NB4 (cell line): ENCODE results near the gene AUTS2.

Source experiments
- CTCF ChIP-seq: IDR thresholded peaks from one replicate; pipeline ENCODE4 v1.5.1; 2012; ENCODE audit warnings: low read depth, low read length
- MYC ChIP-seq: IDR thresholded peaks from 2 replicates; pipeline ENCODE4 v1.6.1; 2011; ENCODE audit warnings: low read depth, low read length
- POLR2A ChIP-seq: IDR thresholded peaks from 2 replicates; pipeline ENCODE4 v1.6.1; 2011; ENCODE audit warnings: mild to moderate bottlenecking; ENCODE audit not compliant: insufficient read length; ENCODE audit errors: extremely low read depth
- TF ChIP-seq, protein P1 (sequence below): IDR thresholded peaks from 2 replicates; pipeline ENCODE4 v1.6.1; 2011; ENCODE audit warnings: low read depth, low read length

DNA sequence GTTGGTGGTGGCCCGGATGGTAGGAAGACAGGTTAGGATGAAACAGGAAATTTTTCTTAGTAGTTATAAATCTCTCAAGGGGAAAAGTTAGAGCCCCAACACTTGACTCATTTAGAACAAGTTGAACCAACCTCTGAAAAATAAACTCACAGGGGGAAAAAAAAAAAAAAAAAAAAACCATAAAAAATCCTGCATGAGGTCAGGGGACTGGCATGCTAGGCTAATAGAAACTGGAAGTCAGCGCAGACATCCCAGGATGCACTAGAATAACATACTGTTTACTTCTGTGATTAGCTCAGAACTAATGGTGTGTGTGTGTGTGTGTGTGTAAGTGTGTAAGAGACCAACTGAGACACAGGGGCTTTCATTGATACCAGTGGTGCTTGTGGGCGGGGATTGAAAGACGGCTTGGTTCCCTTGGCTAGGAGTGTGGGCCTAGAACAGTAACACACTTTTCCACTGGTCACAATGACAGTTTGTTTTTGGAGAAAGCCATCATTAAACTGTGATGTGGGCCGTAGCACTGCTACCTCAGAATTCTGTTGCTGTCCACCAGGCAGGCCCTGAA is 1042.1 kb downstream of the AUTS2 start:
- no peak for TF ChIP-seq CTCF
- TF ChIP-seq, protein P1, sequence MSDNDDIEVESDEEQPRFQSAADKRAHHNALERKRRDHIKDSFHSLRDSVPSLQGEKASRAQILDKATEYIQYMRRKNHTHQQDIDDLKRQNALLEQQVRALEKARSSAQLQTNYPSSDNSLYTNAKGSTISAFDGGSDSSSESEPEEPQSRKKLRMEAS, result no peak
- no peak for TF ChIP-seq POLR2A
- no peak for TF ChIP-seq MYC
